A673 (cell line): ENCODE data around the gene AFG3L2.

Source experiments
- CTCF ChIP-seq: fragments of 300-800, 200-600 bp; sonication (generic); conservative IDR thresholded peaks from 2 replicates; pipeline ENCODE4 v1.5.1; 2017; ENCODE audit warnings: low read depth, mild to moderate bottlenecking, antibody characterized with exemption, low read length, moderate library complexity, mixed read lengths
- EZH2 ChIP-seq: fragments of 200-600 bp; sonication (generic); IDR thresholded peaks from 2 replicates; pipeline ENCODE4 v1.6.1; 2017; ENCODE audit warnings: borderline replicate concordance, low read depth, mild to moderate bottlenecking, mixed read lengths, antibody characterized with exemption, low read length; ENCODE audit not compliant: poor library complexity, severe bottlenecking

GRCh38 chr18:12336171-12336613, 40.8 kb downstream of the AFG3L2 start:
- TF ChIP-seq CTCF (no peak), EZH2 (no peak)
